GM23338 (cell line): ENCODE measurements around the gene EFCAB9. TPM values are rescaled to one million over a fixed set of nuclear protein-coding genes. Genes with fewer than 3 reads are reported as not detected.
A peak's percentile ranks its signal among the peaks of the same experiment; 100 is the strongest.

ENCODE experiments used
- ATAC-seq: fragments of 200-7000 bp; cut with Tn5 transposase; 3 replicates; pipeline ENCODE4 v1.9.1; 2020
- DNase-seq: peaks from one replicate; pipeline ENCODE4 v3.0.0-alpha.2; 2015; ENCODE audit warnings: low spot score
- H2AFZ ChIP-seq: fragments of 200-600 bp; sonication (generic); 2 replicates; pipeline ENCODE4 v1.8.0; 2016; ENCODE audit warnings: antibody characterized with exemption, mild to moderate bottlenecking, moderate library complexity
- H3F3A ChIP-seq: fragments of 200-600 bp; sonication (generic); replicated peaks from 2 replicates; pipeline ENCODE4 v1.8.0; 2017; ENCODE audit warnings: antibody characterized with exemption, mixed run types, low read depth
- H3K27ac ChIP-seq: fragments of 200-600 bp; sonication (generic); 2 replicates; pipeline ENCODE4 v1.6.1; 2016; ENCODE audit warnings: low read depth
- H3K27me3 ChIP-seq: fragments of 200-600 bp; sonication (generic); 2 replicates; pipeline ENCODE4 v1.8.0; 2016; ENCODE audit warnings: mild to moderate bottlenecking, mixed run types, moderate library complexity; ENCODE audit not compliant: insufficient read depth
- H3K36me3 ChIP-seq: fragments of 200-600 bp; sonication (generic); 2 replicates; pipeline ENCODE4 v1.8.0; 2016; ENCODE audit warnings: mild to moderate bottlenecking; ENCODE audit not compliant: insufficient read depth
- H3K4me1 ChIP-seq: fragments of 200-600 bp; sonication (generic); 2 replicates; pipeline ENCODE4 v1.8.0; 2016; ENCODE audit warnings: mild to moderate bottlenecking, moderate library complexity; ENCODE audit not compliant: insufficient read depth
- H3K4me2 ChIP-seq: fragments of 200-600 bp; sonication (generic); 2 replicates; pipeline ENCODE4 v1.7.1; 2017; ENCODE audit warnings: mixed run types
- H3K4me3 ChIP-seq: fragments of 200-600 bp; sonication (generic); 2 replicates; pipeline ENCODE4 v1.6.1; 2016; ENCODE audit warnings: mixed run types
- H3K79me2 ChIP-seq: fragments of 200-600 bp; sonication (generic); replicated peaks from 2 replicates; pipeline ENCODE4 v1.8.0; 2017; ENCODE audit warnings: mild to moderate bottlenecking; ENCODE audit not compliant: insufficient read depth
- H3K9me2 ChIP-seq: fragments of 200-600 bp; sonication (generic); 2 replicates; pipeline ENCODE4 v1.8.0; 2017; ENCODE audit not compliant: insufficient read depth
- H4K20me1 ChIP-seq: fragments of 200-600 bp; sonication (generic); replicated peaks from 2 replicates; pipeline ENCODE4 v1.8.0; 2017; ENCODE audit warnings: mild to moderate bottlenecking; ENCODE audit not compliant: insufficient read depth
- H3K27ac Mint-ChIP-seq: 2 replicates; pipeline ENCODE4 v1.8.0; 2020; ENCODE audit warnings: inconsistent platforms, mild to moderate bottlenecking, moderate library complexity, mixed read lengths
- H3K27me3 Mint-ChIP-seq: 3 replicates; pipeline ENCODE4 v1.8.0; 2022; ENCODE audit warnings: low read depth, mild to moderate bottlenecking, moderate library complexity, mixed read lengths, inconsistent platforms; ENCODE audit not compliant: insufficient read depth, poor library complexity
- H3K36me3 Mint-ChIP-seq: 3 replicates; pipeline ENCODE4 v1.8.0; 2021; ENCODE audit warnings: low read depth, mild to moderate bottlenecking, inconsistent platforms, moderate library complexity, mixed read lengths
- H3K4me1 Mint-ChIP-seq: 3 replicates; pipeline ENCODE4 v1.8.0; 2020; ENCODE audit warnings: mild to moderate bottlenecking, inconsistent platforms, mixed read lengths
- H3K4me3 Mint-ChIP-seq: 3 replicates; pipeline ENCODE4 v1.8.0; 2021; ENCODE audit warnings: moderate library complexity, mild to moderate bottlenecking, inconsistent platforms, mixed read lengths
- H3K9me3 Mint-ChIP-seq: 3 replicates; pipeline ENCODE4 v1.8.0; 2020; ENCODE audit warnings: moderate library complexity, mild to moderate bottlenecking, inconsistent platforms, mixed read lengths
- CREB1 ChIP-seq: fragments of 250-450 bp; sonication (Bioruptor Pico); IDR thresholded peaks from 2 replicates; pipeline ENCODE4 v1.5.0; 2020; ENCODE audit warnings: low read depth, mild to moderate bottlenecking, moderate library complexity
- ETS1 ChIP-seq: IDR thresholded peaks from 2 replicates; pipeline ENCODE4 v1.6.1; 2016; ENCODE audit warnings: antibody characterized with exemption
- EZH2 ChIP-seq: fragments of 200-600 bp; sonication (generic); IDR thresholded peaks from one replicate; pipeline ENCODE4 v1.8.0; 2017; ENCODE audit warnings: antibody characterized with exemption, mild to moderate bottlenecking, low read depth; ENCODE audit not compliant: unreplicated experiment
- EZH2phosphoT487 ChIP-seq: fragments of 200-600 bp; sonication (generic); IDR thresholded peaks from one replicate; pipeline ENCODE4 v1.8.1; 2018; ENCODE audit warnings: antibody characterized with exemption; ENCODE audit not compliant: unreplicated experiment
- JUNB ChIP-seq: IDR thresholded peaks from one replicate; pipeline ENCODE4 v1.6.1; 2016; ENCODE audit warnings: antibody characterized with exemption; ENCODE audit not compliant: unreplicated experiment
- NANOG ChIP-seq: IDR thresholded peaks from 2 replicates; pipeline ENCODE4 v1.6.1; 2016; ENCODE audit warnings: antibody characterized with exemption, borderline replicate concordance
- POLR2AphosphoS5 ChIP-seq: IDR thresholded peaks from 2 replicates; pipeline ENCODE4 v1.6.1; 2016; ENCODE audit warnings: antibody characterized with exemption, low read depth
- STAT1 ChIP-seq: IDR thresholded peaks from one replicate; pipeline ENCODE4 v1.6.1; 2016; ENCODE audit warnings: antibody characterized with exemption; ENCODE audit not compliant: unreplicated experiment
- ZNF114 ChIP-seq: fragments of 250-450 bp; sonication (Bioruptor Pico); IDR thresholded peaks from 2 replicates; pipeline ENCODE4 v1.5.0; 2020; ENCODE audit warnings: mild to moderate bottlenecking, moderate library complexity
- ZNF331 ChIP-seq: fragments of 250-450 bp; sonication (Bioruptor Pico); IDR thresholded peaks from 2 replicates; pipeline ENCODE4 v1.5.0; 2020; ENCODE audit warnings: low read depth, mild to moderate bottlenecking, moderate library complexity
- ZNF462 ChIP-seq: fragments of 250-450 bp; sonication (Bioruptor Pico); IDR thresholded peaks from 2 replicates; pipeline ENCODE4 v1.5.0; 2020; ENCODE audit warnings: mild to moderate bottlenecking, moderate library complexity
- polyA plus RNA-seq: library from polyadenylated mRNA; unstranded; fragments of >200 nt; fragmentation: Nextera tagmentation; extraction: Ambion mirVana; gene quantifications from 2 replicates; pipeline ENCODE4 v1.2.1, GENCODE V29; 2016
- total RNA-seq: library from RNA; depleted of rRNA; stranded (reverse); fragments of >200 nt; shearing (Covaris generic); gene quantifications from 2 replicates; pipeline ENCODE4 v1.2.3, GENCODE V29; 2014

EFCAB9 gene
- total and polyA plus RNA-seq, 2 experiments from 2014 or later: not detected

- peaks cover 37% of the 10 kb centered on the region for H3K79me2 ChIP-seq
- H3K27ac ChIP-seq: no peak overlapping the region
- H3K27ac Mint-ChIP-seq: no peak overlapping the region
- no peak for TF ChIP-seq NANOG
- no peak overlapping the region for H3K4me3 Mint-ChIP-seq
- H3K9me2 ChIP-seq: no peaks in the 10 kb centered on the region
- H3K36me3 Mint-ChIP-seq: peaks cover 5% of the 10 kb centered on the region; the same call in 1 of the 3 replicates
- H3K4me3 ChIP-seq: no peak overlapping the region
- H3K36me3 ChIP-seq: no peaks in the 10 kb centered on the region
- no peaks in the 10 kb centered on the region for H3K27me3 ChIP-seq
- peaks cover 31% of the 10 kb centered on the region for H3K4me1 ChIP-seq
- H3K4me1 Mint-ChIP-seq: peaks cover 36% of the 10 kb centered on the region
- peaks cover 10% of the 10 kb centered on the region for H3K27me3 Mint-ChIP-seq
- no peak overlapping the region for H2AFZ ChIP-seq
- no peaks in the 10 kb centered on the region; the same call in 2 of the 3 replicates for H3K9me3 Mint-ChIP-seq
- H3K4me2 ChIP-seq: no peak overlapping the region
- ATAC-seq (no peak), DNase-seq (no peak)
- H4K20me1 ChIP-seq: peaks cover 16% of the 10 kb centered on the region
- 0 out of 2 replicates have a peak, but pooled peaks cover 8% of the 10 kb centered on the region for H3F3A ChIP-seq
Observed at GRCh38 chr5:172177176-172177575, 16.8 kb upstream of the EFCAB9 start.

- Histone ChIP-seq H3K36me3 (no peaks in the 10 kb centered on the region), H3K4me2 (0 out of 2 replicates have a peak overlapping the region, but pooled peaks have one; percentile 68), H3K79me2 (peaks cover 47% of the 10 kb centered on the region), H3F3A (0 out of 2 replicates have a peak, but pooled peaks cover 8% of the 10 kb centered on the region), H4K20me1 (peaks cover 16% of the 10 kb centered on the region), H3K4me3 (no peak overlapping the region), H3K4me1 (peaks cover 31% of the 10 kb centered on the region), H3K27me3 (no peaks in the 10 kb centered on the region), H3K27ac (peak overlapping the region; percentile 45; the same call in 1 of the 2 replicates), H2AFZ (no peak overlapping the region), H3K9me2 (no peaks in the 10 kb centered on the region)
- peaks cover 8% of the 10 kb centered on the region; the same call in 2 of the 3 replicates for H3K36me3 Mint-ChIP-seq
- H3K4me3 Mint-ChIP-seq: no peak overlapping the region
- peaks cover 12% of the 10 kb centered on the region for H3K27me3 Mint-ChIP-seq
- ATAC-seq (no peak), DNase-seq (no peak)
- no peaks in the 10 kb centered on the region; the same call in 2 of the 3 replicates for H3K9me3 Mint-ChIP-seq
- no peak overlapping the region for H3K27ac Mint-ChIP-seq
- peaks cover 34% of the 10 kb centered on the region for H3K4me1 Mint-ChIP-seq
- TF ChIP-seq EZH2phosphoT487: no peak
- TF ChIP-seq NANOG: no peak
- no peak for TF ChIP-seq EZH2
- no peak for TF ChIP-seq ZNF462
- TF ChIP-seq ETS1: no peak
- no peak for TF ChIP-seq STAT1
- TF ChIP-seq ZNF114 (CRISPR knock-in tag): no peak
- no peak for TF ChIP-seq ZNF331 (CRISPR knock-in tag)
- no peak for TF ChIP-seq CREB1 (CRISPR knock-in tag)
- TF ChIP-seq JUNB: no peak
- TF ChIP-seq POLR2AphosphoS5: no peak
Observed at GRCh38 chr5:172178301-172178987, 15.5 kb upstream of the EFCAB9 start.
